Trophoblast cell (in vitro differentiated cells and primary cell): ENCODE results near the gene CREB3L4.
A peak's percentile ranks its signal among the peaks of the same experiment; 100 is the strongest.
"Not testable (repeated sequence)": the region's sequence is repeated elsewhere in the genome, so short reads cannot be mapped to it uniquely, and the experiment has no call there.

Experiments
- DNase-seq, 2 donors: peaks; one replicate each; pipeline ENCODE4 v3.0.0-alpha.2; 2016
- H2AFZ ChIP-seq: 2 replicates; pipeline ENCODE4 v1.6.1; 2013; ENCODE audit warnings: low read length, moderate library complexity, mild to moderate bottlenecking; ENCODE audit not compliant: insufficient read depth, poor library complexity
- H2AK5ac ChIP-seq: 2 replicates; pipeline ENCODE4 v1.6.1; 2013; ENCODE audit warnings: mild to moderate bottlenecking, low read length
- H2BK120ac ChIP-seq: 2 replicates; pipeline ENCODE4 v1.6.1; 2013; ENCODE audit warnings: low read length, mild to moderate bottlenecking, moderate library complexity; ENCODE audit not compliant: insufficient read depth, poor library complexity
- H2BK12ac ChIP-seq: 2 replicates; pipeline ENCODE4 v1.6.1; 2013; ENCODE audit warnings: mild to moderate bottlenecking, low read length, moderate library complexity
- H2BK5ac ChIP-seq: 2 replicates; pipeline ENCODE4 v1.6.1; 2013; ENCODE audit warnings: low read length, low read depth, moderate library complexity, mild to moderate bottlenecking; ENCODE audit not compliant: poor library complexity
- H3K14ac ChIP-seq: 2 replicates; pipeline ENCODE4 v1.6.1; 2013; ENCODE audit warnings: mild to moderate bottlenecking, low read length
- H3K18ac ChIP-seq: 2 replicates; pipeline ENCODE4 v1.6.1; 2013; ENCODE audit warnings: mild to moderate bottlenecking, low read length
- H3K23ac ChIP-seq: 2 replicates; pipeline ENCODE4 v1.6.1; 2013; ENCODE audit warnings: low read length
- H3K27ac ChIP-seq: 2 replicates; pipeline ENCODE4 v1.5.1; 2013; ENCODE audit warnings: low read depth, mild to moderate bottlenecking, inconsistent platforms, low read length, moderate library complexity
- H3K27me3 ChIP-seq: 2 replicates; pipeline ENCODE4 v1.6.1; 2013; ENCODE audit warnings: inconsistent platforms, mild to moderate bottlenecking, low read length, moderate library complexity; ENCODE audit not compliant: insufficient read depth
- H3K36me3 ChIP-seq, 2 experiments: 1 replicate in 1 of 2; 2 replicates in 1 of 2; pipeline ENCODE4 v1.6.1; 2013; ENCODE audit warnings: low read length in 2 of 2, mild to moderate bottlenecking in 2 of 2, moderate library complexity in 1 of 2; ENCODE audit not compliant: insufficient read depth in 2 of 2, control insufficient read depth in 1 of 2
- H3K4ac ChIP-seq: 2 replicates; pipeline ENCODE4 v1.6.1; 2013; ENCODE audit warnings: low read depth, mild to moderate bottlenecking, low read length, moderate library complexity
- H3K4me1 ChIP-seq, 2 experiments: 1 replicate in 1 of 2; 2 replicates in 1 of 2; pipeline ENCODE4 v1.6.1; 2013; ENCODE audit warnings: low read length in 2 of 2, mild to moderate bottlenecking in 2 of 2, moderate library complexity in 1 of 2; ENCODE audit not compliant: insufficient read depth in 2 of 2, control insufficient read depth in 1 of 2
- H3K4me2 ChIP-seq: 2 replicates; pipeline ENCODE4 v1.6.1; 2013; ENCODE audit warnings: inconsistent platforms, mild to moderate bottlenecking, low read length, moderate library complexity
- H3K4me3 ChIP-seq: 2 replicates; pipeline ENCODE4 v1.5.1; 2013; ENCODE audit warnings: mild to moderate bottlenecking, low read depth, low read length, inconsistent platforms
- H3K79me1 ChIP-seq: one replicate; pipeline ENCODE4 v1.6.1; 2013; ENCODE audit warnings: low read length
- H3K79me2 ChIP-seq: 2 replicates; pipeline ENCODE4 v1.6.1; 2013; ENCODE audit warnings: low read length, mild to moderate bottlenecking; ENCODE audit not compliant: control insufficient read depth, insufficient read depth, poor library complexity
- H3K9ac ChIP-seq: 2 replicates; pipeline ENCODE4 v1.6.1; 2013; ENCODE audit warnings: mild to moderate bottlenecking, low read length
- H3K9me3 ChIP-seq: 2 replicates; pipeline ENCODE4 v1.6.1; 2013; ENCODE audit warnings: low read depth, mild to moderate bottlenecking, control low read depth, inconsistent platforms, low read length; ENCODE audit not compliant: insufficient read depth
- H4K12ac ChIP-seq: 2 replicates; pipeline ENCODE4 v1.6.1; 2013; ENCODE audit warnings: low read depth, mild to moderate bottlenecking, low read length, moderate library complexity
- H4K8ac ChIP-seq: 2 replicates; pipeline ENCODE4 v1.6.1; 2013; ENCODE audit warnings: low read depth, mild to moderate bottlenecking, low read length, moderate library complexity
- H4K91ac ChIP-seq: one replicate; pipeline ENCODE4 v1.6.1; 2013; ENCODE audit warnings: low read depth, mild to moderate bottlenecking, low read length, moderate library complexity
- WGBS: extraction: QIAGEN DNeasy Blood & Tissue Kit; methylation state at CpG from one replicate; pipeline ENCODE4 v1.1.7; 2013; ENCODE audit warnings: missing lambda C conversion rate; ENCODE audit not compliant: insufficient read length, insufficient coverage; ENCODE audit errors: extremely low coverage; 5-methylcytosine and 5-hydroxymethylcytosine counted together

CREB3L4 gene

GRCh38 chr1:153977250-153978240 is 9.8 kb downstream of the CREB3L4 start, which contains the start of gene JTB:
Gene JTB, minus strand, starts transcription at chr1:153977674. Its CDS starts 422 bp downstream, at chr1:153977252.
- no CpG with 5 or more reads among the region's 75 CpGs for WGBS
- H4K8ac ChIP-seq = peak within 1 kb of the TSS; percentile 96
- peak within 1 kb of the TSS; percentile 22 for H3K23ac ChIP-seq
- H3K9me3 ChIP-seq = peaks cover 2% of the 10 kb centered on the region
- peaks cover 21 to 35% of the 10 kb centered on the region in 2 experiments for H3K36me3 ChIP-seq
- H3K4me3 ChIP-seq = peak within 1 kb of the TSS; percentile 85
- peak within 1 kb of the TSS; percentile 88 for H3K18ac ChIP-seq
- H3K79me1 ChIP-seq = peaks cover 9% of the 10 kb centered on the region
- no peaks in the 10 kb centered on the region for H3K4me1 ChIP-seq
- H3K79me2 ChIP-seq = peaks cover 10% of the 10 kb centered on the region
- H3K4me2 ChIP-seq = peak within 1 kb of the TSS; percentile 70
- peak within 1 kb of the TSS; percentile 98 for H3K14ac ChIP-seq
- peak within 1 kb of the TSS; percentile 5 for H2BK12ac ChIP-seq
- H2AK5ac ChIP-seq = peak within 1 kb of the TSS; percentile 96
- peak within 1 kb of the TSS; percentile 85 for H3K9ac ChIP-seq
- H2BK5ac ChIP-seq = peak within 1 kb of the TSS; percentile 72
- H2BK120ac ChIP-seq = peak within 1 kb of the TSS; percentile 82
- H4K12ac ChIP-seq = peak within 1 kb of the TSS; percentile 90
- peak; percentile 77 to 87 for DNase-seq
- H4K91ac ChIP-seq = peak within 1 kb of the TSS; percentile 93
- H3K27ac ChIP-seq = peak within 1 kb of the TSS; percentile 66
- H2AFZ ChIP-seq = peak within 1 kb of the TSS; percentile 69
- no peaks in the 10 kb centered on the region for H3K27me3 ChIP-seq
- peak within 1 kb of the TSS; percentile 98 for H3K4ac ChIP-seq

DNA sequence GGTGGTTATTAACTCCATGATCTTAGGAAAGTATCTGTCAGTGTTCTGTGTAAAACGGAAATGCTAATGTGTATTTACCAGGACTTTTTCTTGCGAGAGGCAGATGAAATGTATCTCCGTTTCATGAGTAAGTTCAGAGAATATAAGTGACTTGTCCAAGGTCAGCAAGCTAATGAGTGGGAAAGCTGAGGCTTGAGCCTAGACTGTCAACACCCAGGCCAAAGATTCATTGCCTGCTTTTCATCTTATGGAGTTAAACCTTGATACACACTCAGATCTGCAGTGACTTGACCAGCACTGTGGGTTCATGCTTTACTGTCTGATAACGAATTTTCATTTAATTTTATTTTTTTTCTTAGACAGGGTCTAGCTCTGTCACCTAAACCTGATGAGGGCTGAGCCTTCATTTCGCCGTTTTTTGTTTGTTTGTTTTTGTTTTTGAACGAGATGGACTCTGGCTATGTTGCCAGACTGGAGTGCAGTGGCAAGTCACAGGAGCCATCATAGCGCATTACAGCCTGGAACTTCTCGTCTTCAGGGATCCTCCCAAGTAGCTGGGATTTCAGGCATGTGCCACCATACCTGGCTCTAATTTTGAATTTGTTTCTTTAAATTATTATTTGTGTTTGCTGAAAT is 10.7 kb downstream of the CREB3L4 start:
- DNase-seq = no peak
- Histone ChIP-seq H3K79me1 (peaks cover 9% of the 10 kb centered on the region), H3K4me3 (no peak overlapping the region), H2AFZ (no peak overlapping the region), H3K23ac (no peak overlapping the region), H3K4me2 (peak overlapping the region; percentile 70), H3K36me3 (peaks cover 21 to 37% of the 10 kb centered on the region in 2 experiments), H3K18ac (no peak overlapping the region), H4K12ac (no peak overlapping the region), H3K9ac (no peak overlapping the region), H3K14ac (no peak overlapping the region), H4K8ac (no peak overlapping the region), H3K79me2 (peaks cover 10% of the 10 kb centered on the region), H4K91ac (no peak overlapping the region), H3K27me3 (no peaks in the 10 kb centered on the region), H2AK5ac (no peak overlapping the region), H3K9me3 (peaks cover 2% of the 10 kb centered on the region), H3K27ac (no peak overlapping the region), H3K4ac (no peak overlapping the region), H3K4me1 (no peaks in the 10 kb centered on the region), H2BK5ac (no peak overlapping the region), H2BK120ac (no peak overlapping the region), H2BK12ac (no peak overlapping the region)
- WGBS = no CpG with 5 or more reads among the region's 9 CpGs

DNA sequence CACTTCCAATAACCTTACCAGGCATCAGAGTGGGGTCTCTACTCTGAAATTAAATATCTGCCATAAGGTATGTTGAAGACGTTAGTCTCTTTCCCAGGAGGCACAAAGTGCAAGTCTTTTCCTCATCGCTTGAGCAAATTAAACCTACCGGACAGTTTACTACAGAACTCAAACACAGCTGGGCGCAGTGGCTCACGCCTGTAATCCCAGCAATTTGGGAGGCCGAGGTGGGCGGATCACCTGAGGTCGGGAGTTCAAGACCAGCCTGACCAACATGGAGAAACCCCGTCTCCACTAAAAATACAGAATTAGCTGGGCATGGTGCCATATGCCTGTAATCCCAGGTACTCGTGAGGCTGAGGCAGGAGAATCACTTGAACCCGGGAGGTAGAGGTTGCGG is 11.4 kb downstream of the CREB3L4 start:
- not testable (repeated sequence) for H3K18ac ChIP-seq, H3K4ac ChIP-seq, H3K9me3 ChIP-seq, H3K4me3 ChIP-seq, H3K4me1 ChIP-seq, H3K4me2 ChIP-seq, H3K79me1 ChIP-seq, H3K23ac ChIP-seq, H3K27me3 ChIP-seq, H3K9ac ChIP-seq, H2BK5ac ChIP-seq, DNase-seq, H2AFZ ChIP-seq, H2BK120ac ChIP-seq, H4K91ac ChIP-seq, H3K14ac ChIP-seq, H4K12ac ChIP-seq, H3K27ac ChIP-seq, H4K8ac ChIP-seq, H3K79me2 ChIP-seq, H2BK12ac ChIP-seq, H2AK5ac ChIP-seq
- peaks cover 15 to 32% of the 10 kb centered on the region in 2 experiments for H3K36me3 ChIP-seq
- no CpG with 5 or more reads among the region's 12 CpGs for WGBS

DNA sequence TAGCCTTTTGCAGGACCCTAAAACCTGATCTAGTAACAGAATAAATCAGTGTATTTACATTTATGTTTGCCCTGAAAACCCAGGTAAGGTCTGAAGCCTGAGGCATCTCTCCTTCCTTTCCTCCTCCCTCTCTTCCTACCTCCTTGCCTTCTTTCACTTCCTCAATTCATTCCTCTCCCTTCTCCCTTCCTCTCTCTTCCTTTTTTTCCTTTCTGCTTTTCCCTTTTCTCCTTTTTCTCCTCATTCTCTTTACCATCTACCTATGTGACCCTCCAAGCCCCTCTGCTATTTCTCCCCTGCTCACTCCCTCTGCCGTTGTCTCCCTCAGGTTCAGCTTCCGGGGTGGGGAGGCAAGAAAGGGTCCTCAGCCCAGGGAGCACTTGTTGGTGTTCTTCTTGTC is 14.0 kb downstream of the CREB3L4 start:
- not testable (repeated sequence) for H3K14ac ChIP-seq, H2BK12ac ChIP-seq, H3K4me3 ChIP-seq, H3K9me3 ChIP-seq, H4K12ac ChIP-seq, H2AFZ ChIP-seq, H4K91ac ChIP-seq, H3K18ac ChIP-seq, H3K27ac ChIP-seq, H2AK5ac ChIP-seq, H2BK5ac ChIP-seq, H3K4ac ChIP-seq, H4K8ac ChIP-seq, H3K4me2 ChIP-seq, H3K27me3 ChIP-seq, DNase-seq, H3K23ac ChIP-seq, H3K4me1 ChIP-seq, H2BK120ac ChIP-seq, H3K9ac ChIP-seq
- H3K79me2 ChIP-seq = peaks cover 15% of the 10 kb centered on the region
- peaks cover 18% of the 10 kb centered on the region for H3K79me1 ChIP-seq
- peaks cover 3 to 20% of the 10 kb centered on the region in 2 experiments for H3K36me3 ChIP-seq
- no CpG with 5 or more reads among the region's 2 CpGs for WGBS
